Measurements from ENCODE around the gene ATP11B. TPM values are rescaled to one million over a fixed set of nuclear protein-coding genes. Genes with fewer than 3 reads are reported as not detected.
"Not testable (repeated sequence)": the region's sequence is repeated elsewhere in the genome, so short reads cannot be mapped to it uniquely, and the experiment has no call there.

Gene ATP11B
- total and polyA plus RNA-seq, 4 experiments from 2014 or later, result 37.1 to 130 (median 85.7) TPM

DNA sequence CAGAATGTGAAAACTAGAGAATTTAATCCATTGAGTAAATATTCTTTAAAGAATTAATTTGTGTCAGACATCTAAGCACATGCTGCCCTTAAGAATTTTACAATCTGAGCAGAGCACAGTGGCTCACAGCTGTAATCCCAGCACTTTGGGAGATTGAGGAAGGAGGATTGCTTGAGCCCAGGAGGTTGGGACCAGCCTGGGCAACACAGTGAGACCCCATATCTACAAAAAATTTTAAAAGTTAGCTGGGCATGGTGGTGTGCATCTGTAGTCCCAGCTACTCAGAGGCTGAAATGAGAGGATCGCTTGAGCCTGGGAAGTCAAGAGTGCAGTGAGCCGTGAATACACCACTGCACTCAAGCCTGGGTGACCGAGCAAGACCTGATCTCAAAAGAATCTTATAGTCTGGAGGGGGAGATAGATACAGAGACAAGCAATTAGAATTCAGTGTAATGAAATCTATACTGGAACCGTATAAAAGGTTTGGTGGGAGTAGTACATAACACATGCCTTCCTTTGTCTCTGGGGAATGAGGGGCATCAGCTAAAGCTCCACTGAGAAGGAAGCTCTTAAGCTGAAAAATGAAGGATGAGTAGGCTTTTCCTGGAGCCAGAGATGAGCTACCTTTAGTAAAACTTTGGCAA, 21.2 kb downstream of the ATP11B start:
- CTCF ChIA-PET (ENCODE audit: partially characterized antibody), result no interaction called here
- no peak for DNase-seq
- peak overlapping the region in 1 of 8 donors; percentile 17 for H3K4me3 Mint-ChIP-seq
- H3K27ac ChIP-seq (ENCODE audit: low read depth, low read length), result no peak overlapping the region
- peak overlapping the region in 2 of 7 donors; percentile 3 to 52 for H3K27ac Mint-ChIP-seq
- intact Hi-C loops (cut with micrococcal nuclease), result no loop called here
- no peaks in the 10 kb centered on the region for H3K27me3 Mint-ChIP-seq
- POLR2A ChIA-PET (ENCODE audit: partially characterized antibody), result interaction anchor here (0.9 to 1.6 kb wide), 2 partner anchors 17 to 20 kb away, joined by 3 to 5 read pairs; no protein-coding TSS in a partner anchor
- H3K36me3 Mint-ChIP-seq, result peaks cover 4 to 10% of the 10 kb centered on the region in 2 donors
- H3K9me3 ChIP-seq (ENCODE audit: control insufficient read depth in 1 of 2, low read length in 2 of 2), result no peaks in the 10 kb centered on the region
- H3K4me3 ChIP-seq (ENCODE audit: low read length in 2 of 2), result no peak overlapping the region
- no peaks in the 10 kb centered on the region for H3K27me3 ChIP-seq (ENCODE audit: insufficient read depth, low read length)
- peaks cover 0 to 2% (median 0%) of the 10 kb centered on the region in 8 donors for H3K9me3 Mint-ChIP-seq
- peaks cover 35 to 73% (median 50%) of the 10 kb centered on the region in 4 donors for H3K4me1 Mint-ChIP-seq
- no peaks in the 10 kb centered on the region for H3K36me3 ChIP-seq (ENCODE audit: insufficient read depth, low read length)
- H3K4me1 ChIP-seq (ENCODE audit: insufficient read depth, low read length), result peaks cover 55% of the 10 kb centered on the region

GRCh38 chr3:182816181-182816580, 22.9 kb downstream of the ATP11B start:
- H3K4me3 ChIP-seq (ENCODE audit: low read length in 2 of 2), result no peak overlapping the region
- Mint-ChIP-seq H3K4me1 (peaks cover 30 to 74% (median 47%) of the 10 kb centered on the region in 4 donors), H3K36me3 (peaks cover 5 to 13% of the 10 kb centered on the region in 2 donors), H3K4me3 (peak overlapping the region in 3 of 8 donors; percentile 32 to 49 (median 44)), H3K27me3 (no peaks in the 10 kb centered on the region), H3K9me3 (peaks cover 0 to 2% (median 0%) of the 10 kb centered on the region in 8 donors), H3K27ac (peak overlapping the region in 4 of 7 donors; percentile 7 to 67 (median 48))
- CTCF ChIA-PET (ENCODE audit: partially characterized antibody), result no interaction called here
- H3K36me3 ChIP-seq (ENCODE audit: insufficient read depth, low read length), result peaks cover 1% of the 10 kb centered on the region
- POLR2A ChIA-PET (ENCODE audit: partially characterized antibody), result no interaction called here
- H3K4me1 ChIP-seq (ENCODE audit: insufficient read depth, low read length), result peaks cover 49% of the 10 kb centered on the region
- no peak overlapping the region for H3K27ac ChIP-seq (ENCODE audit: low read depth, low read length)
- no peak for DNase-seq
- intact Hi-C loops (cut with micrococcal nuclease), result no loop called here
- H3K9me3 ChIP-seq (ENCODE audit: control insufficient read depth in 1 of 2, low read length in 2 of 2), result no peaks in the 10 kb centered on the region
- H3K27me3 ChIP-seq (ENCODE audit: insufficient read depth, low read length), result no peaks in the 10 kb centered on the region

DNA sequence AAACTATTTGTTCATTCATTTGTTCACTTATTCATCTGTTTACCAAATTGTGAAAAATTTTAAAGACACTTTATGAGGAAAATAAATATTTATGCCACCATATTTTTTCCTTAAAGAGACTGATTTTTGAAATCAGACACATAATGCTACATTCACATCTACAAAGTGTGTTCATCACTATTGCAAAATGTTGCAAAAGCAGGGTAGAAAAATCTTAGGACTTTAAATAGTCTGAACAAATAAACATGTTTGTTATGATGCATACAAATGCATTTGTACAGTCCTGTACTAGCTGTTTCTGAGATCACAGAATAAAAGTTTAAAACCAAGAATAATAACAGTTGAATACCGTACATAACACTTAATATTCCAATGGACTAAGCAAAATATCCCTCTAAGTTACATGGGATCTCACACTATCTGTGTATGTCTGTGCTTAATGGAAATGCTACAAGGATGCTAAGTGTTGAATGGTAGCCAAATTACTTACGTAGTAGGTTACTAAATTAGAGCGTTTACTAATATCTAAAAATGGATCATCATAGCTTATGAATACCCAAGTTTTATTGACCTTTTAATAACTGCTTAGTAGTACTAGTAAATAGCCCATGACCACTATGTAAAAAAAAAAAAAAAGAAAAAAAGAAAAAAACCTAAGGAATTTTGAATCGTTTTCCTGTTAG, 25.1 kb downstream of the ATP11B start:
- H3K4me1 ChIP-seq (ENCODE audit: insufficient read depth, low read length), result peaks cover 38% of the 10 kb centered on the region
- peaks cover 7% of the 10 kb centered on the region for H3K36me3 ChIP-seq (ENCODE audit: insufficient read depth, low read length)
- no peaks in the 10 kb centered on the region for H3K27me3 ChIP-seq (ENCODE audit: insufficient read depth, low read length)
- ChIA-PET POLR2A (ENCODE audit: partially characterized antibody) (no interaction called here), CTCF (ENCODE audit: partially characterized antibody) (interaction anchor here (0.6 kb wide), 1 partner anchor 11 kb away, joined by 3 read pairs; no protein-coding TSS in a partner anchor)
- H3K27me3 Mint-ChIP-seq, result no peaks in the 10 kb centered on the region
- H3K36me3 Mint-ChIP-seq, result peaks cover 24 to 27% of the 10 kb centered on the region in 2 donors
- no peak overlapping the region for H3K4me3 ChIP-seq (ENCODE audit: low read length in 2 of 2)
- no peak overlapping the region for H3K27ac ChIP-seq (ENCODE audit: low read depth, low read length)
- H3K27ac Mint-ChIP-seq, result peak overlapping the region in 1 of 7 donors; percentile 21
- DNase-seq, result no peak
- intact Hi-C loops (cut with micrococcal nuclease), result loop anchor here (2.0 kb wide), 1 partner anchor 16 kb away; no protein-coding TSS in a partner anchor
- peaks cover 17 to 58% (median 40%) of the 10 kb centered on the region in 4 donors for H3K4me1 Mint-ChIP-seq
- no peak overlapping the region for H3K4me3 Mint-ChIP-seq
- H3K9me3 ChIP-seq (ENCODE audit: control insufficient read depth in 1 of 2, low read length in 2 of 2), result no peaks in the 10 kb centered on the region
- peaks cover 0 to 4% (median 0%) of the 10 kb centered on the region in 8 donors for H3K9me3 Mint-ChIP-seq

DNA sequence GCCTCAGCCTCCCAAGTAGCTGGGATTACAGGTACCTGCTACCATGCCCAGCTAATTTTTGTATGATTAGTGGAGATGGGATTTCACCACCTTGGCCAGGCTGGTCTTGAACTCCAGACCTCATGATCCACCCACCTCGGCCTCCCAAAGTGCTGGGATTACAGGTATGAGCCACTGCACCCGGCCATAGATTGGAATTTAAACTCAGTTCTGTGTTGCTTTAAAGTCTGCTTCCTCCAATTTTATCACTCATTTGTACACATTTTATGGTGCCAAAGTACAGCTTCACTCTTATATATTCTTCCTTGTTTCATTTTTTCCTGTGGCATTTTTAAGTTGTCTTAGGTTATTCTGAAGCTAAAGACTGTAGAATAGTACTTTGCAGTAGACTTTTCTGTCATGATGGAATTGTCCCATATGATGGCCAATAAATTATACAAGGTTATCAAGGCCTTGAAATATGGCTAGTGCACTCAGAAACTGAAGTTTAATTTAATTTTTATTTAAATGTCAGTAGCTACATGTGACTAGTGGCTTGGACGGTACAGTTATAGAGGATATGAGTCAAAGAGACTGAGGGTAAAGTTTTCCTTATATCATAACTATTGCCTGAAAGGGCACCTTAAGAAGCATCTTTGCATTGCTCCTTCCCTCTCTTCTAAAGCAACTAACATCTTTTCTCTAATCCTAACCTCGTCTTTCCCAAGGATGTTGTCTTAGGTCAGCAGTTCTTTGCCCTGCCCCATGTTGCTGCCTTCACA, 28.1 kb downstream of the ATP11B start:
- DNase-seq, result no peak
- no peaks in the 10 kb centered on the region for H3K27me3 Mint-ChIP-seq
- POLR2A ChIA-PET (ENCODE audit: partially characterized antibody), result no interaction called here
- no peak overlapping the region for H3K4me3 Mint-ChIP-seq
- H3K9me3 ChIP-seq (ENCODE audit: control insufficient read depth in 1 of 2, low read length in 2 of 2), result no peaks in the 10 kb centered on the region
- peak overlapping the region in 2 of 7 donors; percentile 33 to 58 for H3K27ac Mint-ChIP-seq
- peaks cover 0 to 4% (median 0%) of the 10 kb centered on the region in 8 donors for H3K9me3 Mint-ChIP-seq
- peaks cover 24% of the 10 kb centered on the region for H3K4me1 ChIP-seq (ENCODE audit: insufficient read depth, low read length)
- H3K27ac ChIP-seq (ENCODE audit: low read depth, low read length), result no peak overlapping the region
- no peak overlapping the region for H3K4me3 ChIP-seq (ENCODE audit: low read length in 2 of 2)
- H3K36me3 ChIP-seq (ENCODE audit: insufficient read depth, low read length), result peaks cover 7% of the 10 kb centered on the region
- peaks cover 25 to 56% (median 42%) of the 10 kb centered on the region in 4 donors for H3K4me1 Mint-ChIP-seq
- intact Hi-C loops (cut with micrococcal nuclease), result no loop called here
- H3K36me3 Mint-ChIP-seq, result peaks cover 41 to 49% of the 10 kb centered on the region in 2 donors
- H3K27me3 ChIP-seq (ENCODE audit: insufficient read depth, low read length), result no peaks in the 10 kb centered on the region
- CTCF ChIA-PET (ENCODE audit: partially characterized antibody), result interaction anchor here (1.2 kb wide), 1 partner anchor 11 kb away, joined by 4 read pairs; no protein-coding TSS in a partner anchor

DNA sequence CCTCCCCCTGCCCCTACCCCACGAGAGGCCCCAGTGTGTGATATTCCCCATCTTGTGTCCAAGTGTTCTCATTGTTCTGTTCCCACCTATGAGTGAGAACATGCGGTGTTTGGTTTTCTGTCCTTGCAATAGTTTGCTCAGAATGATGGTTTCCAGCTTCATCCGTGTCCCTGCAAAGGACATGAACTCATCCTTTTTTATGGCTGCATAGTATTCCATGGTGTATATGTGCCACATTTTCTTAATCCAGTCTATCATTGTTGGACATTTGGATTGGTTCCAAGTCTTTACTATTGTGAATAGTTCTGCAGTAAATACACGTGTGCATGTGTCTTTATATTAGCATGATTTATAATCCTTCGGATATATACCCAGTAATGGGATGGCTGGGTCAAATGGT, 29.0 kb downstream of the ATP11B start:
- DNase-seq; H3K27me3 Mint-ChIP-seq; H3K9me3 ChIP-seq (ENCODE audit: control insufficient read depth in 1 of 2, low read length in 2 of 2); H3K36me3 ChIP-seq (ENCODE audit: insufficient read depth, low read length); H3K27me3 ChIP-seq (ENCODE audit: insufficient read depth, low read length); H3K4me3 ChIP-seq (ENCODE audit: low read length in 2 of 2); POLR2A ChIA-PET (ENCODE audit: partially characterized antibody); H3K27ac ChIP-seq (ENCODE audit: low read depth, low read length); intact Hi-C loops (cut with micrococcal nuclease); H3K27ac Mint-ChIP-seq; H3K9me3 Mint-ChIP-seq; H3K4me3 Mint-ChIP-seq; CTCF ChIA-PET (ENCODE audit: partially characterized antibody): not testable (repeated sequence)
- Mint-ChIP-seq H3K4me1 (peaks cover 29 to 62% (median 42%) of the 10 kb centered on the region in 4 donors), H3K36me3 (peaks cover 43 to 52% of the 10 kb centered on the region in 2 donors)
- H3K4me1 ChIP-seq (ENCODE audit: insufficient read depth, low read length), result peaks cover 18% of the 10 kb centered on the region

- Mint-ChIP-seq H3K27ac (peak overlapping the region in 3 of 7 donors; percentile 8 to 58 (median 29)), H3K9me3 (peaks cover 0 to 4% (median 0%) of the 10 kb centered on the region in 8 donors), H3K4me3 (peak overlapping the region in 1 of 8 donors; percentile 8), H3K36me3 (peaks cover 43 to 57% of the 10 kb centered on the region in 2 donors), H3K27me3 (no peaks in the 10 kb centered on the region), H3K4me1 (peaks cover 23 to 50% (median 31%) of the 10 kb centered on the region in 4 donors)
- DNase-seq, result no peak
- H3K4me3 ChIP-seq (ENCODE audit: low read length in 2 of 2), result no peak overlapping the region
- H3K36me3 ChIP-seq (ENCODE audit: insufficient read depth, low read length), result peaks cover 7% of the 10 kb centered on the region
- ChIA-PET POLR2A (ENCODE audit: partially characterized antibody) (interaction anchor here (2.0 kb wide), 1 partner anchor 31 kb away, joined by 15 read pairs; the partner anchor contains the start of gene ATP11B), CTCF (ENCODE audit: partially characterized antibody) (interaction anchor here (0.7 to 1.6 kb wide), 3 partner anchors 11 to 1444 kb away, joined by 3 to 4 read pairs (median 3); no protein-coding TSS in a partner anchor)
- H3K9me3 ChIP-seq (ENCODE audit: control insufficient read depth in 1 of 2, low read length in 2 of 2), result no peaks in the 10 kb centered on the region
- H3K27me3 ChIP-seq (ENCODE audit: insufficient read depth, low read length), result no peaks in the 10 kb centered on the region
- H3K4me1 ChIP-seq (ENCODE audit: insufficient read depth, low read length), result peaks cover 8% of the 10 kb centered on the region
- H3K27ac ChIP-seq (ENCODE audit: low read depth, low read length), result no peak overlapping the region
- intact Hi-C loops (cut with micrococcal nuclease), result no loop called here
These were observed 31.7 kb downstream of the ATP11B start for GRCh38 chr3:182824957-182825356.

Data from CD4-positive, alpha-beta memory T cell (primary cell).